Heart left ventricle (tissue), 13 donors: ENCODE data around the gene CBL.

Source experiments
- CTCF ChIP-seq, 12 donors: fragments of 200-600 bp; sonication (generic) in 4 of 12; IDR thresholded peaks; one replicate each; pipeline versions ENCODE4 v1.5.0 to v1.8.0; 2018 to 2022; ENCODE audit warnings: antibody characterized with exemption in 12 of 12, mild to moderate bottlenecking in 5 of 12
- POLR2A ChIP-seq, 2 donors: fragments of 450-650 bp; IDR thresholded peaks; one replicate each; pipeline ENCODE4 v1.6.1; 2017; ENCODE audit warnings: antibody characterized with exemption in 2 of 2, mild to moderate bottlenecking in 2 of 2, moderate library complexity in 2 of 2
- donor health status: ischemic (EF 13 %, LVEDD 7.1; RV severe dilation, severe dysfunction).
- donor health status: DM: no; HTN: yes; CAD: no.
- donor health status: DM: no; HTN: no; CAD: no.
- donor health status: ischemic (EF 25% LVEDD 6.9; RV normal size, moderate dysfunction).
- donor health status: ischemic (EF 25% LVEDD 5.7; RV mildly dilated, moderate dysfunction).
- donor health status: ischemic (EF 35%, LVEDD 5.7; RV mildly dilated, moderate dysfunction).
- donor health status: nonischemic (EF 11% LVEDD 7.7; RV severe dilation, severe dysfunction).
- donor health status: DM: yes; HTN: yes; CAD: no.
- donor health status: PGD.
- donor health status: ischemic (EF 29% LVEDD 5.4; RV normal size, mild dysfunction).
- donor health status: nonischemic (EF 23%, LVEDD 6.1; RV moderate dilation, normal function).

DNA sequence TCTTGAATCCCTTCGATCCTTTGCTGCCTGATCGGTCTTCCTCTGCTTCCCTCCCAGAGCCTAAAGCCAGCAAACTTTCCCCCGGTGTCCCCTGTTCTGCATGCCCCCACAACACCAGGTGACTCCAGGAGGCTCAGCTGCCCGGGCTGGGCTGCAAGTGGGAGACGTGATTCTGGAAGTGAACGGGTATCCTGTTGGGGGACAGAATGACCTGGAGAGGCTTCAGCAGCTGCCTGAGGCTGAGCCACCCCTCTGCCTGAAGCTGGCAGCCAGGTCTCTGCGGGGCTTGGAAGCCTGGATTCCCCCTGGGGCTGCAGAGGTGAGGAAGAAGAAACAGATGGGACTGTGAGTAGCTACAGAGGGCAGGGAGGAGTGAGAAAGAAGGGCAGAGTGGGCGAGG lies 17.3 kb upstream of the CBL start:
- TF ChIP-seq POLR2A (IDR thresholded peaks at IDR 0.05) (no peak), CTCF (IDR thresholded peaks at IDR 0.05) (no peak)
